ENCODE results near the gene ZRANB1. TPM values are rescaled to one million over a fixed set of nuclear protein-coding genes. Genes with fewer than 3 reads are reported as not detected.

Gene ZRANB1
- total RNA-seq, 1 experiment from 2014 or later = 22.6 TPM

- no peak overlapping the region for H3K4me3 ChIP-seq (ENCODE audit: low read depth, low read length, poor library complexity, severe bottlenecking)
- DNase-seq (ENCODE audit: low spot score) = peak; percentile 70
- TSS peak; percentile 19 for BruUV-seq (replicated peaks)
- H3K36me3 ChIP-seq (ENCODE audit: insufficient read depth, low read length, poor library complexity, severe bottlenecking) = no peaks in the 10 kb centered on the region
- H3K27ac ChIP-seq (ENCODE audit: low read depth, low read length, poor library complexity, severe bottlenecking) = peak overlapping the region; percentile 83
- no peaks in the 10 kb centered on the region for H3K27me3 ChIP-seq (replicated peaks; ENCODE audit: insufficient read depth, low read depth, low read length, poor library complexity)
- CTCF ChIA-PET = interaction anchor here (1.6 kb wide), 1 partner anchor 11 kb away, joined by 4 read pairs; no protein-coding TSS in a partner anchor
- POLR2A ChIA-PET (ENCODE audit: low non-redundant PET) = no interaction called here
- TF ChIP-seq CTCF (conservative IDR thresholded peaks at IDR 0.05; ENCODE audit: low read depth, low read length) = no peak
- TF ChIP-seq EZH2 (IDR thresholded peaks at IDR 0.05; ENCODE audit: borderline replicate concordance, low read depth, low read length, poor library complexity, severe bottlenecking) = no peak
- H3K9me3 ChIP-seq (ENCODE audit: low read depth, low read length, poor library complexity, severe bottlenecking) = no peaks in the 10 kb centered on the region
- intact Hi-C loops (cut with micrococcal nuclease; ENCODE audit: unreplicated experiment) = loop anchor here (5.0 kb wide), 1 partner anchor 590 kb away; no protein-coding TSS in a partner anchor
- H3K4me1 ChIP-seq (ENCODE audit: insufficient read depth, low read length, poor library complexity, severe bottlenecking) = peaks cover 77% of the 10 kb centered on the region
These were observed 95.4 kb downstream of the ZRANB1 start for GRCh38 chr10:125037145-125037877.

Small RNAs within 50 kb of the gene (microRNA-seq; reads per million reads assigned to microRNA genes)
- gene MIR4296 = not detected

Other genes starting within 250 kb of the ZRANB1 start
- 18.3 and 19.8 TPM in 2 replicates for gene FAM53B, start 197.7 kb upstream of the ZRANB1 start, total RNA-seq (2021)
- 32.2 and 33.4 TPM in 2 replicates for gene EEF1AKMT2, start 150.2 kb upstream of the ZRANB1 start, total RNA-seq (2021)
- 19.1 and 21.2 TPM in 2 replicates for gene ABRAXAS2, start 140.3 kb upstream of the ZRANB1 start, total RNA-seq (2021)
- 77.8 and 81.7 TPM in 2 replicates for gene CTBP2, start 218.4 kb downstream of the ZRANB1 start, total RNA-seq (2021)

Measured in A673 (cell line).